Progenitor cell of endocrine pancreas (in vitro differentiated cells): Measurements from ENCODE around the gene ATP8B3. TPM values are rescaled to one million over a fixed set of nuclear protein-coding genes. Genes with fewer than 3 reads are reported as not detected.
A peak's percentile ranks its signal among the peaks of the same experiment; 100 is the strongest.
"Not testable (repeated sequence)": the region's sequence is repeated elsewhere in the genome, so short reads cannot be mapped to it uniquely, and the experiment has no call there.

Experiments
- DNase-seq: peaks from one replicate; pipeline ENCODE4 v3.0.0; 2021; ENCODE audit warnings: low spot score; ENCODE audit not compliant: unreplicated experiment
- H3K27ac Mint-ChIP-seq: 2 replicates; pipeline ENCODE4 v1.8.0; 2021; ENCODE audit warnings: mild to moderate bottlenecking, moderate library complexity, mixed read lengths
- H3K27me3 Mint-ChIP-seq: 2 replicates; pipeline ENCODE4 v1.8.0; 2021; ENCODE audit warnings: mixed read lengths
- H3K36me3 Mint-ChIP-seq: 2 replicates; pipeline ENCODE4 v1.8.0; 2022; ENCODE audit warnings: mixed read lengths; ENCODE audit not compliant: insufficient read depth
- H3K4me1 Mint-ChIP-seq: 2 replicates; pipeline ENCODE4 v1.8.0; 2021; ENCODE audit warnings: low read depth, mixed read lengths
- H3K4me3 Mint-ChIP-seq: 2 replicates; pipeline ENCODE4 v1.8.0; 2021; ENCODE audit warnings: low read depth, mild to moderate bottlenecking, moderate library complexity, mixed read lengths
- H3K9me3 Mint-ChIP-seq: 2 replicates; pipeline ENCODE4 v1.8.0; 2021; ENCODE audit warnings: low read depth, mixed read lengths
- CTCF ChIP-seq: fragments of 200-600 bp; sonication (generic); IDR thresholded peaks from one replicate; pipeline ENCODE4 v1.5.0; 2021; ENCODE audit warnings: antibody characterized with exemption, mild to moderate bottlenecking; ENCODE audit not compliant: unreplicated experiment
- total RNA-seq: library from RNA; stranded (reverse); gene quantifications from 2 replicates; pipeline ENCODE4 v1.2.1, GENCODE V29; 2021

Gene ATP8B3
- total RNA-seq, 1 donor from 2014 or later, result 4.1 TPM

DNA sequence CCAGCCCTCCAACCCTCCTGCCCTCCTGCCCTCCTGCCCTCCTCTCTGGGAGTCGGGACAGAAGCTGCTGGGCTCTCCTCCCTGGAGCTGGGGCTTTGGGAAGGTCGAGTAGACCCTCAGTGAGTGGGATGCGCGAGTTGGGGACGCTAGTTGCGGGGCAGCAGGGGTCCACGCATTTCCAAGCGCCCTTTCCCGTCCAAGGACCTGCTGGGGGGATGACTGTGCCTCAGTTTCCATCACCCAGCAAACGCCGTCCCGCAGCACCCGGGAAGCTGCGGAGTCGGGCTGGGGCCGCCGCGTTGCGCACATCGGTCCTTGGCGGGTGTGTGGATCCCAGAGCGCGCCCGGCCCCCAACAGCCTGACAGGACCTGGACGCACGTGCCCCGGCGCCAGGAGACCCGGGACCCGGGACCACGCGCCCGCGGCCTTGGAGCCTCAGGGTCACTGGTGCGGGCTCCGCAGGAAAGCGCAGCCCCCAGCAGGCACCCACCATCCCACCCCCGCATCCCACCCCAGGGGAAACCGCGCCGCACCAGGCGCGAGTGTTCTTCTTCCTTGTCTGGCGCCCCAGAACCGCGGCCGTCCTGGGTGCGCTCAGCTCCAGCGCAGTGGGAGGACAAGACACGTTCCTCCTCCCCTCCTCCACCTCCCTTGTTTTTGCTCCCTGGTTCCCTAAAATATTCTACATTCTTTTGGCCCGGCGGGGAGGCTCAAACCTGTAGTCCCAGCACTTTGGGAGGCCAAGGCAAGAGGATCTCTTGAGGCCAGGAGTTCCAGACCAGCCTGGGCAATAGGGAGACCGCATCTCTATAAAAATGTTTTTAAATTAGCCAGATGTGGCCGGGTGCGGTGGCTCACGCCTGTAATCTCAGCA lies 49.6 kb downstream of the ATP8B3 start:
- Mint-ChIP-seq H3K27me3 (peaks cover 47% of the 10 kb centered on the region), H3K36me3 (peaks cover 7% of the 10 kb centered on the region), H3K27ac (no peak overlapping the region), H3K4me1 (peaks cover 16% of the 10 kb centered on the region), H3K4me3 (no peak overlapping the region), H3K9me3 (no peaks in the 10 kb centered on the region)
- DNase-seq, result no peak
- TF ChIP-seq CTCF, result no peak

GRCh38 chr19:1761528-1762242 lies 50.4 kb downstream of the ATP8B3 start:
- no peak overlapping the region for H3K27ac Mint-ChIP-seq

DNA sequence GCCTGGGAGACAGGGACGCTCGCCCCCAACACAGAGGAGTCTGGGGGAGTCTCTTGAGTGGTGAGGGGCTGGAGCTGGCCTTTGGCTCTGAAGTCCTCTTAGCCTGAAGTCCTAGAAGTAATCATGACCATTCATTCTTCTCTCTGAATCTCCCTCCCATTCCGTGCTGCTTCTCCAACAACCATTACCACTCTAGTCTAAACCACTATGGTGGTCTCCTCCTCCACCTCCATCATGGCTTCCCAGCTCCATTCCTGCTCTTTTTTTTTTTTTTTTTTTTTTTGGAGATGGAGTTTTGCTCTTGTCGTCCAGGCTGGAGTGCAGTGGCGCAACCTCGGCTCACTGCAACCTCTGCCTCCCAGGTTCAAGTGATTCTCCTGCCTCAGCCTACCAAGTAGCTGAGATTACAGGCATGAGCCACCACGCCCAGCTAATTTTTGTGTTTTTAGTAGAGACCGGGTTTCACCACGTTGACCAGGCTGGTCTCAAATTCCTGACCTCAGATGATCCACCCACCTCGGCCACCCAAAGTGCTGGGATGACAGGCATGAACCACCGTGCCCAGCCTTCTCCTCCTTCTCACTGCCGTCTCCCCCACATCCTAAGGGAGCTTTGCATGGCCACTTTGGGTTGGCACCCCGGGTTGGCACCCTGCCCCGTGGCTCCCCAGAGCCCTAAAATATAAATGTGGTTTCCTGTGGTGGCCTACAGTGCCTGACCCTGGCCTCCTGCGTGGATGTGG lies 51.1 kb downstream of the ATP8B3 start:
- peaks cover 22% of the 10 kb centered on the region for H3K4me1 Mint-ChIP-seq
- H3K27me3 Mint-ChIP-seq, result peaks cover 47% of the 10 kb centered on the region
- DNase-seq, H3K36me3 Mint-ChIP-seq, H3K4me3 Mint-ChIP-seq, H3K9me3 Mint-ChIP-seq: not testable (repeated sequence)
- H3K27ac Mint-ChIP-seq, result peak overlapping the region; percentile 45

More at GRCh38 chr19:1761528-1762242, 50.4 kb downstream of the ATP8B3 start:
- Mint-ChIP-seq H3K4me1 (peaks cover 20% of the 10 kb centered on the region), H3K27me3 (peaks cover 47% of the 10 kb centered on the region), H3K4me3 (no peak overlapping the region), H3K36me3 (peaks cover 7% of the 10 kb centered on the region), H3K9me3 (no peaks in the 10 kb centered on the region)
- no peak for DNase-seq
- TF ChIP-seq CTCF, result no peak

DNA sequence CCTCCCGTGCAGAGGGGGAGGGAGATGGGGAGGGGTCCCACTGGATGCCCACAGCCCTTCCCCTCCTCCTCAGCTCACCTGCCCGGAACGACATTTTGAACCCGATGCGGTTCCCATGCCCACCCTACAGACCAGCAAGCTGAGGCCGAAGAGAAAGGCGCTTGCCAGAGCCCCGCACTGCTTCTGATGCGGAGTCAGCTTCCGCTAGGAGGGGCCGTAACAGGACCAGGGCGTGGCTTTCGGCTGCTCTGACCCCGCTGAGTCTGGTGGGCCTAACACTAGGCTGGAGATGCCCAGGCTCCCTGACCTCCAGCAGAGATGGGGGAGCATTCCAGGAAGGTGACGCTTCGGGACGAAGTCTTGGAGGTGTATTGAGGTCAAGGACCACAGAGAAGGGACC lies 52.1 kb downstream of the ATP8B3 start:
- TF ChIP-seq CTCF, result no peak
- H3K27ac Mint-ChIP-seq, result no peak overlapping the region
- H3K27me3 Mint-ChIP-seq, result peaks cover 40% of the 10 kb centered on the region
- H3K36me3 Mint-ChIP-seq, result peaks cover 7% of the 10 kb centered on the region
- H3K9me3 Mint-ChIP-seq, result no peaks in the 10 kb centered on the region
- peaks cover 24% of the 10 kb centered on the region for H3K4me1 Mint-ChIP-seq
- DNase-seq, result no peak
- no peak overlapping the region for H3K4me3 Mint-ChIP-seq

- H3K9me3 Mint-ChIP-seq, result no peaks in the 10 kb centered on the region
- no peak overlapping the region for H3K27ac Mint-ChIP-seq
- H3K4me3 Mint-ChIP-seq, result no peak overlapping the region
- no peak for DNase-seq
- peaks cover 7% of the 10 kb centered on the region for H3K36me3 Mint-ChIP-seq
- peaks cover 24% of the 10 kb centered on the region for H3K4me1 Mint-ChIP-seq
- TF ChIP-seq CTCF, result no peak
- peaks cover 37% of the 10 kb centered on the region for H3K27me3 Mint-ChIP-seq
Measured at GRCh38 chr19:1758959-1759903, 52.8 kb downstream of the ATP8B3 start.
